HepG2 (cell line): ENCODE measurements around the gene SRP9. TPM values are rescaled to one million over a fixed set of nuclear protein-coding genes. Genes with fewer than 3 reads are reported as not detected.

Experiments
- CERS6 ChIP-seq: sonication (generic); formaldehyde crosslinking; IDR thresholded peaks from 2 replicates; pipeline ENCODE4 v1.5.0; 2020; ENCODE audit warnings: missing genetic modification reagents
- FOXP1 ChIP-seq, 2 experiments: fragments of 450-650 bp in 1 of 2; IDR thresholded peaks; 2 replicates each; pipeline ENCODE4 v1.6.1; 2017 to 2018; ENCODE audit warnings: antibody characterized with exemption in 1 of 2
- IKZF5 ChIP-seq: IDR thresholded peaks from 2 replicates; pipeline ENCODE4 v1.6.1; 2018; ENCODE audit warnings: missing genetic modification reagents, mild to moderate bottlenecking, missing compliant biosample characterization
- MATR3 ChIP-seq: sonication (generic); formaldehyde crosslinking; IDR thresholded peaks from 2 replicates; pipeline ENCODE4 v1.4.0; 2020; ENCODE audit warnings: missing genetic modification reagents
- MTERF4 ChIP-seq: sonication (generic); formaldehyde crosslinking; IDR thresholded peaks from 2 replicates; pipeline ENCODE4 v1.8.0; 2023; ENCODE audit warnings: mild to moderate bottlenecking, missing genetic modification reagents
- NONO ChIP-seq, 2 experiments: fragments of 450-650 bp in 1 of 2; sonication (generic) in 1 of 2; formaldehyde crosslinking in 1 of 2; IDR thresholded peaks in 1 of 2; conservative IDR thresholded peaks in 1 of 2; 2 replicates each; pipeline versions ENCODE4 v1.6.1 to v1.8.0; 2017 to 2022; ENCODE audit warnings: mild to moderate bottlenecking in 1 of 2, missing genetic modification reagents in 1 of 2, moderate library complexity in 1 of 2
- PHF8 ChIP-seq: sonication (generic); formaldehyde crosslinking; IDR thresholded peaks from 2 replicates; pipeline ENCODE4 v1.5.0; 2020; ENCODE audit warnings: missing genetic modification reagents
- PITX1 ChIP-seq: sonication (generic); formaldehyde crosslinking; IDR thresholded peaks from 2 replicates; pipeline ENCODE4 v1.5.1; 2020; ENCODE audit warnings: mild to moderate bottlenecking, missing genetic modification reagents
- PREB ChIP-seq: sonication (generic); formaldehyde crosslinking; IDR thresholded peaks from 2 replicates; pipeline ENCODE4 v1.4.0; 2020; ENCODE audit warnings: missing genetic modification reagents
- SATB2 ChIP-seq: sonication (generic); formaldehyde crosslinking; IDR thresholded peaks from 2 replicates; pipeline ENCODE4 v1.5.0; 2020; ENCODE audit warnings: missing genetic modification reagents
- USF2 ChIP-seq, 2 experiments: sonication (generic) in 1 of 2; formaldehyde crosslinking in 1 of 2; IDR thresholded peaks; 2 replicates each; pipeline versions ENCODE4 v1.5.1 to v1.6.1; 2011 to 2020; ENCODE audit warnings: borderline replicate concordance in 1 of 2, low read depth in 1 of 2, low read length in 1 of 2, mild to moderate bottlenecking in 1 of 2, missing genetic modification reagents in 1 of 2, moderate library complexity in 1 of 2
- ZBED4 ChIP-seq: sonication (generic); formaldehyde crosslinking; IDR thresholded peaks from 2 replicates; pipeline ENCODE4 v1.4.0; 2020; ENCODE audit warnings: missing genetic modification reagents, borderline replicate concordance
- ZNF414 ChIP-seq: sonication (generic); formaldehyde crosslinking; IDR thresholded peaks from 2 replicates; pipeline ENCODE4 v1.5.0; 2020; ENCODE audit warnings: missing genetic modification reagents
- ZNF644 ChIP-seq: IDR thresholded peaks from 2 replicates; pipeline ENCODE4 v1.6.1; 2016; ENCODE audit warnings: low read depth
- ZNF740 ChIP-seq: sonication (generic); formaldehyde crosslinking; IDR thresholded peaks from 2 replicates; pipeline ENCODE4 v1.4.0; 2020; ENCODE audit warnings: missing genetic modification reagents
- ZNF792 ChIP-seq: IDR thresholded peaks from 2 replicates; pipeline ENCODE4 v1.6.1; 2016
- polyA plus RNA-seq, 8 experiments: library from polyadenylated mRNA; depleted of rRNA in 3 of 8; stranded (reverse) in 7 of 8; unstranded in 1 of 8; fragments of >200 nt; fragmentation: Illumina TruSeq in 4 of 8; extraction: Trizol in 4 of 8; gene quantifications; 2 replicates each; pipeline versions ENCODE4 v1.2.1 to v1.2.3, GENCODE V29; 2011 to 2016; ENCODE audit warnings: low read depth in 4 of 8, missing spikeins in 1 of 8, mixed read lengths in 1 of 8; ENCODE audit not compliant: insufficient read depth in 1 of 8
- total RNA-seq, 5 experiments: library from RNA; depleted of rRNA; stranded (reverse); fragments of >200 nt; fragmentation: Illumina TruSeq; extraction: Trizol; gene quantifications; 2 replicates each; pipeline ENCODE4 v1.2.3, GENCODE V29; 2016; ENCODE audit warnings: low read depth in 1 of 5

Gene SRP9
- total and polyA plus RNA-seq, 2 of the 13 experiments (the other 11 are each of a cell fraction or from before 2014, with no cell fraction given): 251 to 307 TPM

GRCh38 chr1:225809842-225810578, 32.4 kb downstream of the SRP9 start, which contains the start of gene EPHX1 (continued):
- TF ChIP-seq ZNF414 (CRISPR knock-in tag): no peak
- no peak for TF ChIP-seq USF2 (IDR thresholded peaks at IDR 0.05; ENCODE audit: low read depth, low read length)
- no peak for TF ChIP-seq USF2 (CRISPR knock-in tag; IDR thresholded peaks at IDR 0.05; ENCODE audit: borderline replicate concordance)
- TF ChIP-seq CERS6 (CRISPR knock-in tag): no peak
- TF ChIP-seq FOXP1 (IDR thresholded peaks at IDR 0.05): no peak
- TF ChIP-seq FOXP1 (CRISPR knock-in tag; IDR thresholded peaks at IDR 0.05): no peak
- TF ChIP-seq ZBED4 (CRISPR knock-in tag): no peak
- TF ChIP-seq ZNF644 (CRISPR knock-in tag): no peak
- no peak for TF ChIP-seq PREB
- no peak for TF ChIP-seq MATR3
- TF ChIP-seq MTERF4 (CRISPR knock-in tag): no peak
- TF ChIP-seq ZNF740 (CRISPR knock-in tag): no peak
- peak; percentile 25; the same call in 1 of the 2 replicates for TF ChIP-seq PITX1 (CRISPR knock-in tag)
- no peak for TF ChIP-seq ZNF792 (CRISPR knock-in tag)
- TF ChIP-seq NONO (IDR thresholded peaks at IDR 0.05): no peak
- no peak for TF ChIP-seq NONO (CRISPR knock-in tag; conservative IDR thresholded peaks at IDR 0.05)
- peak; percentile 55; the same call in 1 of the 2 replicates for TF ChIP-seq PHF8 (CRISPR knock-in tag)
- no peak for TF ChIP-seq IKZF5 (CRISPR knock-in tag)
- no peak for TF ChIP-seq SATB2 (CRISPR knock-in tag)
